Measurements from ENCODE around the gene LKAAEAR1.

DNA sequence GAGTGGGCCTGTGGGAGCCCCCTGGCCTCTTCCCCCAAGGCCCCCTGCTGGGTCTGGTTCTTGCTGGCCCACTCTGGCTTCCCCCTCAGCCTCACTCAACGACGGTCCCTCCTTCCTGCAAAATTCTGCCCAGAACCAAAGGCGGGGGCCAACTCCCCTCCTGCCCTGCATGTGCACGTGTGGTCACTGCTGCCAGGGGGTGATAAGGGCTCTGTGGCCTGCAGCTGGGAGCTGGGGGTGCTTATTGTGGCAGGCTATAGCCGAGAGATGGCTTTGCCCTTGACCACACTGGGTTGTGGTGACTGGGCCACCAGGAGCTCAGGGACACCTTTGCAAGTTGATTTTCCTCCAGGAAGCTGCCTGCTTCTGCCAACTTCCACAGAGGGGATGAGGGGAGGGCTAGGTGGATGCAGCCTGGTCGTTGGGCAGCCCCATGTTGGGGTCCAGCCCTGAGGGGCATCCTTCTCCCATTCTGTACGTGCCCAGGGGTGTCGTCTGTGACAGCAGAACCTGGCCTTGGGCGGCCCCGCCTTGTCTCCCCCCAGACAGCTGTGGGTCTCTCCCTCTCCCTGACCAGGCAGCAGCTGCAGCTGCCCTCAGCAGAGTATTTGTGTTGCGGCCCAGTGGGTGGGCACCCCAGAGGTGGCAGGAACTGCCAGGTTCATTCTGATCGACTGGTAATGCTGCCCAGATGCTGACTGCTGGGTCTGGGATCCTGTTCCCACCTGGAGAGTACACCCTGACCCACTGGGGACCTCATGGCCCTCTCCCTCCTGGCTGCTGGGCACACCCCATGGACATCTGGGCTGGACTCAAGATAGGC lies 15.6 kb downstream of the LKAAEAR1 start:
- TF ChIP-seq, protein P1, sequence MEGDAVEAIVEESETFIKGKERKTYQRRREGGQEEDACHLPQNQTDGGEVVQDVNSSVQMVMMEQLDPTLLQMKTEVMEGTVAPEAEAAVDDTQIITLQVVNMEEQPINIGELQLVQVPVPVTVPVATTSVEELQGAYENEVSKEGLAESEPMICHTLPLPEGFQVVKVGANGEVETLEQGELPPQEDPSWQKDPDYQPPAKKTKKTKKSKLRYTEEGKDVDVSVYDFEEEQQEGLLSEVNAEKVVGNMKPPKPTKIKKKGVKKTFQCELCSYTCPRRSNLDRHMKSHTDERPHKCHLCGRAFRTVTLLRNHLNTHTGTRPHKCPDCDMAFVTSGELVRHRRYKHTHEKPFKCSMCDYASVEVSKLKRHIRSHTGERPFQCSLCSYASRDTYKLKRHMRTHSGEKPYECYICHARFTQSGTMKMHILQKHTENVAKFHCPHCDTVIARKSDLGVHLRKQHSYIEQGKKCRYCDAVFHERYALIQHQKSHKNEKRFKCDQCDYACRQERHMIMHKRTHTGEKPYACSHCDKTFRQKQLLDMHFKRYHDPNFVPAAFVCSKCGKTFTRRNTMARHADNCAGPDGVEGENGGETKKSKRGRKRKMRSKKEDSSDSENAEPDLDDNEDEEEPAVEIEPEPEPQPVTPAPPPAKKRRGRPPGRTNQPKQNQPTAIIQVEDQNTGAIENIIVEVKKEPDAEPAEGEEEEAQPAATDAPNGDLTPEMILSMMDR (IDR thresholded peaks at IDR 0.05) = no peak
- no peak for TF ChIP-seq POLR2A (IDR thresholded peaks at IDR 0.05)
